Esophagus muscularis mucosa (tissue), 4 donors: ENCODE results near the gene IMPA2. TPM values are rescaled to one million over a fixed set of nuclear protein-coding genes. Genes with fewer than 3 reads are reported as not detected.
A peak's percentile ranks its signal among the peaks of the same experiment; 100 is the strongest.

Experiments used
- DNase-seq: peaks from one replicate; pipeline ENCODE4 v3.0.0-alpha.2; 2017; ENCODE audit errors: extremely low spot score
- H3K27ac ChIP-seq, 4 donors: fragments of 200-600 bp; sonication (generic); replicated peaks in 1 of 4; 1 replicate in 3 of 4; 2 replicates in 1 of 4; pipeline ENCODE4 v1.5.1; 2016 to 2019; ENCODE audit warnings: mild to moderate bottlenecking in 1 of 4
- H3K27me3 ChIP-seq, 4 donors: fragments of 200-600 bp; sonication (generic); one replicate each; pipeline versions ENCODE4 v1.5.1 to v1.6.0; 2016 to 2019
- H3K36me3 ChIP-seq, 4 donors: fragments of 200-600 bp; sonication (generic); one replicate each; pipeline ENCODE4 v1.5.1; 2016 to 2019
- H3K4me1 ChIP-seq, 4 donors: fragments of 200-600 bp; sonication (generic); one replicate each; pipeline ENCODE4 v1.5.1; 2016 to 2019
- H3K4me3 ChIP-seq, 4 donors: fragments of 200-600 bp; sonication (generic); 1 replicate in 2 of 4; 2 replicates in 2 of 4; pipeline ENCODE4 v1.5.1; 2016 to 2019; ENCODE audit warnings: mild to moderate bottlenecking in 4 of 4, moderate library complexity in 1 of 4
- H3K9me3 ChIP-seq, 4 donors: fragments of 200-600 bp; sonication (generic); 1 replicate in 3 of 4; 2 replicates in 1 of 4; pipeline ENCODE4 v1.5.1; 2016 to 2019
- EP300 ChIP-seq: sonication (generic); formaldehyde crosslinking; IDR thresholded peaks from one replicate; pipeline ENCODE4 v1.6.1; 2017; ENCODE audit warnings: antibody characterized with exemption
- POLR2A ChIP-seq: fragments of 450-650 bp; IDR thresholded peaks from one replicate; pipeline ENCODE4 v1.6.1; 2017; ENCODE audit warnings: antibody characterized with exemption, moderate library complexity, mild to moderate bottlenecking, low read depth
- POLR2AphosphoS5 ChIP-seq, 2 donors: sonication (generic); formaldehyde crosslinking; IDR thresholded peaks; one replicate each; pipeline ENCODE4 v1.6.1; 2017; ENCODE audit warnings: antibody characterized with exemption in 2 of 2
- WGBS: methylation state at CpG from one replicate; pipeline ENCODE4 v1.1.5; 2018; 5-methylcytosine and 5-hydroxymethylcytosine counted together
- intact Hi-C: fragments of 100-400 bp; cut with DNase I; formaldehyde crosslinking; loops from one replicate; pipeline ENCODE4 v1.15.1; 2023
- total RNA-seq, 4 donors: library from RNA; depleted of rRNA; stranded (reverse); fragments of >200 nt; gene quantifications; one replicate each; pipeline versions ENCODE4 v1.1.0 to v1.2.1, GENCODE V29; 2016
- TF ChIP-seq, protein P1 (sequence below), 3 experiments: fragments of 200-600 bp in 2 of 3; fragments of 450-650 bp in 1 of 3; sonication (generic) in 2 of 3; IDR thresholded peaks; one replicate each; pipeline ENCODE4 v1.5.1; 2017 to 2019; ENCODE audit warnings: antibody characterized with exemption in 3 of 3, mild to moderate bottlenecking in 2 of 3, moderate library complexity in 1 of 3

Gene IMPA2
- total RNA-seq, 4 donors from 2014 or later: 90.1 to 317 (median 165) TPM

DNA sequence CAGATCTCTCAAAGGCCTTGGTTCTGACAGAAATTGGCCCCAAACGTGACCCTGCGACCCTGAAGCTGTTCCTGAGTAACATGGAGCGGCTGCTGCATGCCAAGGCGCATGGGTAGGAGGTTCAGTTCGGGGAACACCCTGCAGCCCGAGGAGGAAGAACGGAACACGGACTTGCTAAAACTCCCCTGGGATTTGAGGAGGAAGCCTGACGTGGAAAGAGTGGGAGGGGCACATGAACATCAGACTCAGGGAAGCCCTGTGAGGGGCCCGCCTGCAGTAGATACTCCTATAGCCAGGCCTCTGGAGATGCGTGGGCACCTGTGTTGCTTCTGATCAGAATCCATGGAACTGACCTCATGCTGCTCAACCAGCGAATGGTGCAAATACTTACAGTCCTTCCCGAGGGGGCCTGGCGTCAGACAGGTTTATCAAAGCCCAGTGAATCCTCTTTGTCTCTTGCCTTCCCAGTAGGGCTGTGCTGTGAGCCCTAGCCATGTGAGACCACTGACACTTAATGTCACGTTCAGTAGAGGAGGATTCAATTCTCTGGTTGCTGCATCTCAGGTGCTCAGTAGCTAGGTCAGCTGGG lies 46.8 kb downstream of the IMPA2 start:
- intact Hi-C loops: no loop called here
- no peaks in the 10 kb centered on the region for H3K9me3 ChIP-seq
- H3K36me3 ChIP-seq: peaks cover 10 to 54% (median 47%) of the 10 kb centered on the region in 4 donors
- no peaks in the 10 kb centered on the region for H3K27me3 ChIP-seq
- no peak for DNase-seq
- H3K4me1 ChIP-seq: peaks cover 18 to 55% (median 37%) of the 10 kb centered on the region in 4 donors
- 86% methylated on average over 14 of the region's 15 CpGs for WGBS
- no peak for TF ChIP-seq POLR2AphosphoS5 (IDR thresholded peaks at IDR 0.05)
- TF ChIP-seq, protein P1, sequence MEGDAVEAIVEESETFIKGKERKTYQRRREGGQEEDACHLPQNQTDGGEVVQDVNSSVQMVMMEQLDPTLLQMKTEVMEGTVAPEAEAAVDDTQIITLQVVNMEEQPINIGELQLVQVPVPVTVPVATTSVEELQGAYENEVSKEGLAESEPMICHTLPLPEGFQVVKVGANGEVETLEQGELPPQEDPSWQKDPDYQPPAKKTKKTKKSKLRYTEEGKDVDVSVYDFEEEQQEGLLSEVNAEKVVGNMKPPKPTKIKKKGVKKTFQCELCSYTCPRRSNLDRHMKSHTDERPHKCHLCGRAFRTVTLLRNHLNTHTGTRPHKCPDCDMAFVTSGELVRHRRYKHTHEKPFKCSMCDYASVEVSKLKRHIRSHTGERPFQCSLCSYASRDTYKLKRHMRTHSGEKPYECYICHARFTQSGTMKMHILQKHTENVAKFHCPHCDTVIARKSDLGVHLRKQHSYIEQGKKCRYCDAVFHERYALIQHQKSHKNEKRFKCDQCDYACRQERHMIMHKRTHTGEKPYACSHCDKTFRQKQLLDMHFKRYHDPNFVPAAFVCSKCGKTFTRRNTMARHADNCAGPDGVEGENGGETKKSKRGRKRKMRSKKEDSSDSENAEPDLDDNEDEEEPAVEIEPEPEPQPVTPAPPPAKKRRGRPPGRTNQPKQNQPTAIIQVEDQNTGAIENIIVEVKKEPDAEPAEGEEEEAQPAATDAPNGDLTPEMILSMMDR (IDR thresholded peaks at IDR 0.05): no peak
- TF ChIP-seq EP300: no peak
- no peak for TF ChIP-seq POLR2A
- H3K27ac ChIP-seq: no peak overlapping the region
- H3K4me3 ChIP-seq: no peak overlapping the region

DNA sequence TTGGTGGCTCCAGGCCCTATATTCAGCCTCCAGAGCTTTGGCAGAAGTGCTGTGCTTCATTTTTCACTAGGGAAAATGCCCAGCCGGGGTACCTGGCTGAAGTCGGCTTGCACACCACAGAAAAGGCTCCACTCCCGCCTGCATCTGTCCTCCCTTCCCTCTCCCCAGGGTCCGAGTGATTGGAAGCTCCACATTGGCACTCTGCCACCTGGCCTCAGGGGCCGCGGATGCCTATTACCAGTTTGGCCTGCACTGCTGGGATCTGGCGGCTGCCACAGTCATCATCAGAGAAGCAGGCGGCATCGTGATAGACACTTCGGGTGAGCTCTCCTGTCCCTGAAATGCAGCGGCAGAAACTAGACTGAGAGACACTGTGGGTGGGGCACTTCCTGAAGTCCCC lies 47.4 kb downstream of the IMPA2 start:
- Histone ChIP-seq H3K27ac (no peak overlapping the region), H3K27me3 (no peaks in the 10 kb centered on the region), H3K4me1 (peaks cover 18 to 59% (median 39%) of the 10 kb centered on the region in 4 donors), H3K9me3 (no peaks in the 10 kb centered on the region), H3K36me3 (peaks cover 8 to 54% (median 45%) of the 10 kb centered on the region in 4 donors), H3K4me3 (no peak overlapping the region)
- TF ChIP-seq POLR2AphosphoS5 (IDR thresholded peaks at IDR 0.05) (peak in 1 of 2 donors; percentile 34), POLR2A (no peak)
- intact Hi-C loops: no loop called here
- no peak for DNase-seq
- 82% methylated on average over 11 of the region's 11 CpGs for WGBS

DNA sequence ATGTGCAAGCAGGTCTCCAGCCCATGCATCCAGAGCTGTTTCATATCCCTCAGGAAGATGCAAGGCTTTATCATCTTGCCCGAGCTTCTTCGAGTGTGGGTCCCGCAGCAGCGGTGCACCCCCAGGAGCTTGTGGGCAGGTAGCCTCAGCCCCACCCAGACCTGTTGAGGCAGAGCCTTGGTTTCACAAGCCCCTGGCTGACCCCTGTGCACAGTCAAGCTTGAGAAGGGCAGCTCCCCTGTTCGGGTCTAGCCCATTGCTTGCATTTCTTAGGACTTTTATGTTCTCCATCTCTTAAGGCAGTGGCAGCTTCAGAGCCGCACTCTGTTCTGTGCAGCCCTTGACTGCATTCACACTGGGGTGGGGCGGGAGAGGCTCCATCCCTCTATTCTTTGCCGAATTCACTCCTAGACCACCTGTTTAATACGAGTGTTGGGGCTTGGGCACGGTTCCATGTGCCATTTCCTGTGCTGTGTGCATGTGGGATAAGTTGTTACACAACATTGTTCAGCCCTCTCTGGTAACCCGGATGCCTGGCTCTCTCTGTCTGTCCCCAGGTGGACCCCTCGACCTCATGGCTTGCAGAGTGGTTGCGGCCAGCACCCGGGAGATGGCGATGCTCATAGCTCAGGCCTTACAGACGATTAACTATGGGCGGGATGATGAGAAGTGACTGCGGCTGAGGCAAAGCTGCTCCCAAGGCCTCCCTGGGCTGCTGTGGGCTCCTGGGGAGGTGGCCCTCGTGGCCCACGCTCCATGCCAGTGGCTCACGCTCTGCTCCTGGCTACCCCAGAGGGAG lies 48.7 kb downstream of the IMPA2 start:
- no peaks in the 10 kb centered on the region for H3K9me3 ChIP-seq
- H3K36me3 ChIP-seq: peaks cover 8 to 46% (median 39%) of the 10 kb centered on the region in 4 donors
- DNase-seq: no peak
- WGBS: 84% methylated on average over 9 of the region's 21 CpGs
- no peak overlapping the region for H3K4me3 ChIP-seq
- no peaks in the 10 kb centered on the region for H3K27me3 ChIP-seq
- peak overlapping the region in 3 of 4 donors; percentile 25 to 73 (median 69) for H3K27ac ChIP-seq
- peaks cover 18 to 59% (median 40%) of the 10 kb centered on the region in 4 donors for H3K4me1 ChIP-seq
- intact Hi-C loops: no loop called here
- TF ChIP-seq EP300 (no peak), POLR2A (no peak), POLR2AphosphoS5 (IDR thresholded peaks at IDR 0.05) (no peak)
- TF ChIP-seq, protein P1 (IDR thresholded peaks at IDR 0.05): no peak

DNA sequence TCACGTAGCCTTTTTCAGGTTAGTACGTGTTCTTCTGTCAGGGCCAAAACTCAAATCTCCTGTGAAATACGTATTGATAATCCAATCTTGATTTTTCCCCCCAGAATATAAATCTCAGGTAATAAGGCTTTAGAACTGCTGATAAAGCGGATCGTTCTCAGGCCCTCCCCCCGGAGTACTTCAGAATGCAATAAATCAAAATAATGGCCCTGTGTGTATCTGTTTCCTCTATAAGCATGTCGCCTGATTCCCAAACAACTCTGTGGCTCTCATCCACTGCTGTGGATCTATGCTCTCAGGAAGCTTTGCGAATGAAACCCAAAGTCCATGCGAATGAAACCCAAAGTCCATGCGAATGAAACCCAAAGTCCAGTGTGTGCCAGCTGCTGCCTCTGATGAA lies 49.4 kb downstream of the IMPA2 start:
- Histone ChIP-seq H3K9me3 (no peaks in the 10 kb centered on the region), H3K4me1 (peaks cover 18 to 59% (median 40%) of the 10 kb centered on the region in 4 donors), H3K27ac (peak overlapping the region; percentile 62 to 83 (median 71)), H3K27me3 (no peaks in the 10 kb centered on the region), H3K36me3 (peaks cover 8 to 43% (median 38%) of the 10 kb centered on the region in 4 donors), H3K4me3 (no peak overlapping the region)
- WGBS: 86% methylated on average over 10 of the region's 10 CpGs
- TF ChIP-seq, protein P1 (IDR thresholded peaks at IDR 0.05): no peak
- TF ChIP-seq EP300 (no peak), POLR2A (no peak), POLR2AphosphoS5 (IDR thresholded peaks at IDR 0.05) (no peak)
- no peak for DNase-seq
- intact Hi-C loops: no loop called here

DNA sequence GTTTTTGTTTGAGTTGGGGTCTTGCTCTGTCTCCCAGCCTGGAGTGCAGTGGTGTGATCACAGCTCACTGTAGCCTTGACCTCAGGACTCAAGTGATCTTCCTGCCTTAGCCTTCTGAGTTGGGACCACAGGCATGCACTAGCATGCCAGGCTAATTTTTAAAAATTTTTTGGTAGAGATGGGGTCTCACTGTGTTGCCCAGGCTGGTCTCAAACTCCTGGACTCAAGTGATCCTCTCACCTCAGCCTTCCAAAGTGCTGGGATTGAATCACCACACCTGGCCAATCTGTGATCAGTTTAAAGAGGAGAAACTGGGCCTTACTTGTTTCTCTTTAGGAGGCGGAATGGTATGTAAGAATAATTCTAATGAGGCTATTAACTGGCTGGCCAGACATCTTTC lies 49.9 kb downstream of the IMPA2 start:
- intact Hi-C loops: no loop called here
- 36% methylated on average over 1 of the region's 1 CpG for WGBS
- no peaks in the 10 kb centered on the region for H3K27me3 ChIP-seq
- H3K4me1 ChIP-seq: peaks cover 18 to 57% (median 40%) of the 10 kb centered on the region in 4 donors
- peak overlapping the region; percentile 62 to 83 (median 71) for H3K27ac ChIP-seq
- H3K9me3 ChIP-seq: no peaks in the 10 kb centered on the region
- peaks cover 8 to 43% (median 38%) of the 10 kb centered on the region in 4 donors for H3K36me3 ChIP-seq
- TF ChIP-seq POLR2A: no peak
- TF ChIP-seq POLR2AphosphoS5 (IDR thresholded peaks at IDR 0.05): no peak
- TF ChIP-seq, protein P1 (IDR thresholded peaks at IDR 0.05): no peak
- no peak for TF ChIP-seq EP300
- no peak overlapping the region for H3K4me3 ChIP-seq
- no peak for DNase-seq
